GM21529 (cell line): ENCODE measurements around the gene PZP.

Experiments used
- ATAC-seq: cut with Tn5 transposase; IDR thresholded peaks from one replicate; pipeline ENCODE4 v1.9.1; 2021; ENCODE audit not compliant: unreplicated experiment

The PZP gene

GRCh38 chr12:9127484-9127883 lies 80.7 kb downstream of the PZP start:
- no peak for ATAC-seq

- no peak for ATAC-seq
Observed at GRCh38 chr12:9124383-9125031, 83.7 kb downstream of the PZP start.

- no peak for ATAC-seq
Observed at GRCh38 chr12:9123781-9124382, 84.3 kb downstream of the PZP start.

- ATAC-seq, result no peak
Observed at GRCh38 chr12:9122091-9122609, 86.0 kb downstream of the PZP start.

DNA sequence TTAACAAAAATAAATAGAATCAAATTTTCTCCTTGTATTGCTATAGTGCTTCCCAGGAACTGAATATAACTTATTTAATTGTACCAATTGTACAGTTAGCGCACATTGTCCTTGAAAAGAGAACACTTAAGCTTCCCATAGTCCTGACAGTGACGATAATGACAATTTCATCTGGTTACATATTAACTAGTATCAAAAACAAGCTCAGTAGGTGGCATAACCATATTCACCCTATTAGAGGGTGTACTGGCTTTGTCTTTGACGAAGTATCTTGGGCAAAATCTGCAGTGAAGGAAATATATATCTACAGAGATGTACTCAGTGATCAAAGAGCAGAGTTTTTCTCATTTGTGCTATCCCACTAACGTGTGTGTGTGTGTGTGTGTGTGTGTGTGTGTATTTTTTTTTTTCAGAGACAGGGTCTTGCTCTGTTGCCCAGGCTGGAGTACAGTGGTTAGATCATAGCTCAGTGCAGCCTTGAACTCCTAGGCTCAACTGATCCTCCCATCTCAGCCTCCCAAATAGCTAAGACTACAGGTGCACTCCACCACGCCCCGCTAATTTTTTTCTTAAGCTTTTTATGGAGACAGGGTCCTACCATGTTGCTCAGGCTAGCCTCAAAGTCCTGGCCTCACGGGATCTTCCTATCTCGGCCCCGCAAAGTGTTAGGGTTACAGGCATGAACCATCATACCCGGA lies 87.6 kb downstream of the PZP start:
- no peak for ATAC-seq

DNA sequence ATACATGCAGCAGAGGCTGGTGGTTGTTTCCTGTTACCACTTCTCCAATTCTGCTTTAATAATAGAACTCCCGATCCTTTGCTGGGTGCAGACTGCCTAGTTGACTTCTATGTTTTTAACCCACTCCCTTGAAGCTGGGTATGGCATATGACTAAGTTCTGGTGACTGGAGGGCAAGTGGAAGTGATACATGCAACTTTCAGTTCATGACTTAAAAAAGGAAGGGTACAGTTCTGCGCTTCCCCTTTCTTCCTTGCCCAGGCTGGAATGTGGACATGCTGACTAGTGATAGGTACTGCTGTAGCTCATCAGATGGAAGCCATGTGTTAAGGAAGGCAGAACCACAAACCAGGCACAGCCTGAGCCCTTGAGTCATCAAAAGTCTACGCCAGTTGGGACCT lies 90.0 kb downstream of the PZP start:
- ATAC-seq, result peak; percentile 77

GRCh38 chr12:9115731-9116559 lies 92.2 kb downstream of the PZP start, which contains the start of gene A2M:
TSS of gene A2M (minus strand) at chr12:9115919. CDS start at chr12:9115849, 70 bp downstream.
- ATAC-seq, result no peak

- ATAC-seq, result no peak
Observed at GRCh38 chr12:9114946-9115345, 93.2 kb downstream of the PZP start.

- no peak for ATAC-seq
Observed at GRCh38 chr12:9113987-9114309, 94.2 kb downstream of the PZP start.

GRCh38 chr12:9113296-9113986 lies 94.8 kb downstream of the PZP start:
- no peak for ATAC-seq

GRCh38 chr12:9112076-9112853 lies 95.9 kb downstream of the PZP start:
- no peak for ATAC-seq

GRCh38 chr12:9111525-9111924 lies 96.7 kb downstream of the PZP start:
- ATAC-seq, result no peak

DNA sequence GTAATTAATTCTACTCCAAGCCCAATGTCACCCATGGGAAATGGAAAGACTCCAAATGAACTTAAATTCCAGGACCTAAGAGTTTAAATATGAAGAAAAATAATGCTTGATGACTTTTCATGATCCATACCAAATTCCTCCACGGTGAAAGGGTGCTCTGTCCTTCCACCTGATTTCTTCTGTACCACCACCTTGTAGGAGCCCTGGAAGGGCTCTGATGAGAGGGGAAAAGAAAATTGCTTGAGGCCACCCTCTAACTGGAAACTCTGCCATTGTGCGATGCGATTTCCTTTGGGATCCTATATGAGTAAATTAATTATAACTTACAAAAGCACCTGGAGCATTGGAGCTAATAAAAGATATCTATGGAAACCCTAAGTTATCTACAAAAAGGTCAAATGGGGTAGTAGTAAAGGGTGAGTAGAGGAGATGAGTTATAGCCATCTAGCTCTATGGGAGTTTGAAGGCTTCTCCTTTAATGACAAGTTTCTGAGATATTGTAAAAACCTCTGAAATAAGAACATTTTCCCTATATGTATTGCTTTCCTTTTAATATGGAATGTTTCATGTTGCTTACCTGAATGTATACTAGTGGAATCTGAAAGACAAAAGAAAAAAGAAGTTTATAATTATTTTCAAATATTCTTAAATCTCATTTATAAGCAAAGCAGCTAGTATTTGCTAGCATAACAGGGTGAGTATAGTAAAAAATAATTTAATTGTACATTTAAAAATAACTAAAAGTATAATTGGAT lies 98.3 kb downstream of the PZP start:
- ATAC-seq, result no peak

DNA sequence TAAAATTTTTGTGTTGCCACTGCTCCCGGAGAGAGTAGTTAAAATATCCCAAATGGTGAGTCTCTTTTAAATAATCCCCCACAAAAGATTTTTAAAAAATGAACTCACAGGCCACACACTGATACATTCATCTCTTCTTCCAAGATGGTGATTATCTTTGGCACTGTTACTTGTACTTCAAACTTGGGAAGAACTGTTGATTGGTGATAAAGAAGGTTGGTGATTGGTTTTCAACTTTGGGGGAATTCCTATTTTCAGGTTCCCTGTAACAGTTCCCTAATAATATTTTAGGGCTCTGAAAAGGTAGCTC lies 99.0 kb downstream of the PZP start:
- ATAC-seq, result no peak

DNA sequence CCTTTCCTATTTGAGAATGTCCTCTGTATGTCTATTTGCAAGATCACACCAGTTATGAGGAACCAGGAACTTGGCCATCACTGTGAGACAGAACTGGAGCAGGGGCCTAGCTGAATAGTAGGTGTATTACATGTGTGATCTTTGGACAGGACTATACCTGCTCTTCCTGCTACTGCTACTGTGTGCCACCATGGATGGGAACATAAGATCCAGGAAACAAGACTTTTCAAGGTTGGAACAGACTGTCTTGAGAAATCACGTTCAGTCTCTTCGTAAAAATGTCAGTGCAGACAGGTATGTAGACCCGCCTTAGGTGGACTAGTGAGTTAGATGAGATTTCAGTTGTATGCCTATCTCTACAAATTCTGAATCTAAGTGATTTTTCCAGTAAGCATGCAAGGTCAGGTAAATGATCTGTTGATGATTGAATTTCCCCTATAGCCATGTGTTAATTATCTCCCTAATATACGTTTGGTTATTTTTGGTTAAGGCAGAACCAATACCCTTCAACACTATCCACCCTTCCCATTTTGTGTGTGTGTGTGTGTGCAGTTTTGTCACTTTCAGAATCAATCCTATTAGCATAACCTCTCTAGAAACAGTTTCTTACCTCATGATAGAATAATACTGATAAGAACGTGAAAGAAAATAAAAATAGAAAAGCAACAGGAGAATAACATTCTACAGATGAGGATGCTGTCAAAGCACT lies 99.5 kb downstream of the PZP start:
- no peak for ATAC-seq

GRCh38 chr12:9107542-9107873 lies 100.7 kb downstream of the PZP start:
- no peak for ATAC-seq

DNA sequence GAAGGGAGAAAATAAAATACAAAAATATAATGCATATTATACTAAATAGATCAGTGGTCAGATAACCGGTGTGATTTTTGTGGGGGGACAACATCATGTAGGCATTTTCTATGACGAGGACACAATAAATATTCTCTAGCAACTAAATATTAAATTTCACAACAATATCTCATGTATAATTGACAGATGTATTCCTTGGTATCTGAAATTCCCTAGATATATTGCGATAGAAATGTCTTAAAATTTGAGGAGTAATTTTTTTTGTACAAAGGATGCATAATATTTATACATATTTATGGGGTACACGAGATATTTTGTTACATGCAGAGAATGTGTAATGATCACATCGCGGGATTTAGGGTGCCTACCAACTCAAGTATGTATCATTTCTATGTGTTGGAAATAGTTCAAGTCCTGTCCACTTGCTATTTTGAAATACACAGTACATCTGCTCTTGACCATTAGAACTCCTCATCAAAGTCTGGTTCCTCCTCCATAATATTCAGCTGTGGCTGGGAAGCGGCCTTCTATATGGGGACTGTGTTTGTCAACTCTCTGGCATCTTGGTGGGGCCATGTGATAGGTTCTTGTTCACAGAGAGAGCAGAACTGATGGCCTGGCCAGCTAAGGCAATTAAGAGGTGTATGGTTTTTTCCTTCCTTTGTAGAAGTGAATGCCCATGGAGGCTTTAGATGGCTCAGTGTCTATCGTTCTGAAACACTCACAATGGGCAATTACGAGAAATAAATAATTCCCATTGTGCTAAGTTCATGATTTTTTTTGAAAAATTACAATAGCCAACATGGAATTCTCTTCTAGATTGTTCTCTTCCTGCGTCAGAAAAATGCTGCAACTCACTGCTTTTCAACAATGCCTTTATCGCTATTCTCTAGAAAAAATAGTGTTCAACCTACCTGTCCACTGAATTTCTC lies 101.3 kb downstream of the PZP start:
- no peak for ATAC-seq

- no peak for ATAC-seq
Observed at GRCh38 chr12:9106067-9106466, 102.1 kb downstream of the PZP start.
